GM12878 (cell line): ENCODE measurements around the gene SOX18. TPM values are rescaled to one million over a fixed set of nuclear protein-coding genes. Genes with fewer than 3 reads are reported as not detected.

ENCODE experiments used
- ATAC-seq: fragments of 200-7000 bp; cut with Tn5 transposase; 3 replicates; pipeline ENCODE4 v1.9.1; 2020; ENCODE audit warnings: mild to moderate bottlenecking, moderate library complexity
- BruUV-seq: library from RNA; stranded (reverse); fragments of 400-500 nt; replicated peaks from 2 replicates; lab custom pipeline; 2021; lab: Mats Ljungman, UMichigan
- CTCF ChIA-PET: fragments of 300-600 bp; sonication (Branson Sonifier 250); formaldehyde crosslinking; extraction: SDS; loops from one replicate; lab custom pipeline; 2021; ENCODE audit warnings: inconsistent platforms; lab: Yijun Ruan, JAX
- POLR2A ChIA-PET: fragments of 350-600 bp; formaldehyde crosslinking; extraction: SDS; loops from one replicate; lab custom pipeline; 2021; ENCODE audit warnings: inconsistent platforms; lab: Charles Lee
- RAD21 ChIA-PET: fragments of 300-600 bp; sonication (Branson Sonifier 250); formaldehyde crosslinking; loops from one replicate; lab custom pipeline; 2023; ENCODE audit warnings: antibody characterized with exemption; ENCODE audit not compliant: unreplicated experiment; lab: Charles Lee
- SMC1A ChIA-PET: fragments of 300-600 bp; sonication (Branson Sonifier 250); formaldehyde crosslinking; loops from one replicate; lab custom pipeline; 2023; ENCODE audit not compliant: unreplicated experiment, uncharacterized antibody; lab: Charles Lee
- DNase-seq: peaks from one replicate; pipeline ENCODE4 v3.0.0-alpha.2; 2011; ENCODE audit warnings: low read depth, low spot score
- FAIRE-seq: peaks from 3 replicates; lab custom pipeline; 2011; peaks lifted over from hg19 to GRCh38; lab: Jason Lieb, UNC
- H2AFZ ChIP-seq: 2 replicates; pipeline ENCODE4 v1.6.0; 2011; ENCODE audit warnings: low read depth, low read length, control low read depth; ENCODE audit not compliant: control insufficient read depth
- H3K27ac ChIP-seq: 2 replicates; pipeline ENCODE4 v1.5.1; 2011; ENCODE audit warnings: control low read depth; ENCODE audit not compliant: control insufficient read depth, insufficient read depth
- H3K27me3 ChIP-seq, 2 experiments: replicated peaks in 1 of 2; 2 replicates each; pipeline versions ENCODE4 v1.6.0 to v1.6.1; 2011; ENCODE audit warnings: low read length in 1 of 2; ENCODE audit not compliant: control insufficient read depth in 2 of 2, insufficient read depth in 2 of 2
- H3K36me3 ChIP-seq, 2 experiments: 2 replicates each; pipeline ENCODE4 v1.5.1; 2011; ENCODE audit warnings: low read length in 1 of 2; ENCODE audit not compliant: control insufficient read depth in 2 of 2, insufficient read depth in 2 of 2
- H3K4me1 ChIP-seq: 2 replicates; pipeline ENCODE4 v1.6.1; 2011; ENCODE audit warnings: mild to moderate bottlenecking, low read length, moderate library complexity, mixed read lengths; ENCODE audit not compliant: control insufficient read depth, insufficient read depth
- H3K4me2 ChIP-seq: 2 replicates; pipeline ENCODE4 v1.6.0; 2011; ENCODE audit warnings: control low read depth; ENCODE audit not compliant: control insufficient read depth, insufficient read depth
- H3K4me3 ChIP-seq: fragments of 200-600 bp; sonication (generic); 2 replicates; pipeline ENCODE4 v1.5.1; 2016
- H3K79me2 ChIP-seq: 2 replicates; pipeline ENCODE4 v1.6.0; 2011; ENCODE audit warnings: low read length; ENCODE audit not compliant: control insufficient read depth, insufficient read depth
- H3K9ac ChIP-seq: 2 replicates; pipeline ENCODE4 v1.8.0; 2011; ENCODE audit warnings: low read length, control low read depth, mixed read lengths; ENCODE audit not compliant: control insufficient read depth, insufficient read depth
- H3K9me3 ChIP-seq: replicated peaks from 3 replicates; pipeline ENCODE4 v1.5.1; 2011; ENCODE audit warnings: mild to moderate bottlenecking, low read length; ENCODE audit not compliant: control insufficient read depth, insufficient read depth
- H4K20me1 ChIP-seq: 2 replicates; pipeline ENCODE4 v1.6.0; 2011; ENCODE audit not compliant: control insufficient read depth, insufficient read depth
- BRCA1 ChIP-seq: IDR thresholded peaks from 2 replicates; pipeline ENCODE4 v1.6.1; 2011; ENCODE audit warnings: low read depth, low read length, improper control_type of control experiment
- MAX ChIP-seq: IDR thresholded peaks from 2 replicates; pipeline ENCODE4 v1.6.1; 2012; ENCODE audit warnings: low read depth, low read length, improper control_type of control experiment
- MEF2B ChIP-seq: fragments of 450-650 bp; IDR thresholded peaks from 2 replicates; pipeline ENCODE4 v1.6.1; 2018; ENCODE audit warnings: mild to moderate bottlenecking, moderate library complexity; ENCODE audit not compliant: partially characterized antibody, poor library complexity, severe bottlenecking
- MLLT1 ChIP-seq: fragments of 450-650 bp; IDR thresholded peaks from 2 replicates; pipeline ENCODE4 v1.6.1; 2016; ENCODE audit warnings: mild to moderate bottlenecking
- MTA2 ChIP-seq: fragments of 450-650 bp; IDR thresholded peaks from 2 replicates; pipeline ENCODE4 v1.6.1; 2016; ENCODE audit warnings: low read depth, mild to moderate bottlenecking, moderate library complexity
- MTA3 ChIP-seq: IDR thresholded peaks from 2 replicates; pipeline ENCODE4 v1.6.1; 2012; ENCODE audit warnings: low read length, inconsistent platforms, borderline replicate concordance
- PAX8 ChIP-seq: fragments of 450-650 bp; IDR thresholded peaks from 2 replicates; pipeline ENCODE4 v1.6.1; 2017; ENCODE audit warnings: mild to moderate bottlenecking, moderate library complexity
- PML ChIP-seq: IDR thresholded peaks from 2 replicates; pipeline ENCODE4 v1.6.1; 2012; ENCODE audit warnings: low read length, inconsistent platforms
- TBL1XR1 ChIP-seq: IDR thresholded peaks from 2 replicates; pipeline ENCODE4 v1.6.1; 2012; ENCODE audit warnings: low read depth, low read length, improper control_type of control experiment
- USF1 ChIP-seq: IDR thresholded peaks from 2 replicates; pipeline ENCODE4 v1.6.1; 2011; ENCODE audit warnings: borderline replicate concordance, low read depth, mild to moderate bottlenecking, moderate library complexity, mixed read lengths, low read length; ENCODE audit not compliant: insufficient read depth; ENCODE audit errors: extremely low read length
- YBX1 ChIP-seq: fragments of 450-650 bp; IDR thresholded peaks from 2 replicates; pipeline ENCODE4 v1.6.1; 2016; ENCODE audit warnings: antibody characterized with exemption
- YY1 ChIP-seq: IDR thresholded peaks from 2 replicates; pipeline ENCODE4 v1.6.1; 2011; ENCODE audit warnings: low read depth, mild to moderate bottlenecking, low read length
- ZBTB4 ChIP-seq: fragments of 450-650 bp; formaldehyde crosslinking; IDR thresholded peaks from 2 replicates; pipeline ENCODE4 v1.4.0; 2022; ENCODE audit warnings: mild to moderate bottlenecking, moderate library complexity
- ZNF24 ChIP-seq: fragments of 450-650 bp; IDR thresholded peaks from 2 replicates; pipeline ENCODE4 v1.6.1; 2017; ENCODE audit warnings: antibody characterized with exemption, mild to moderate bottlenecking
- ZNF687 ChIP-seq: fragments of 450-650 bp; IDR thresholded peaks from 2 replicates; pipeline ENCODE4 v1.6.1; 2017; ENCODE audit warnings: mild to moderate bottlenecking, moderate library complexity
- WGBS: methylation state at CpG from one replicate; pipeline ENCODE4 v1.1.6; 2016; ENCODE audit warnings: low lambda C conversion rate; ENCODE audit not compliant: insufficient replicate concordance, insufficient coverage; ENCODE audit errors: missing lambda C conversion rate; 5-methylcytosine and 5-hydroxymethylcytosine counted together
- in situ Hi-C: fragments of 300-500 bp; cut with MboI; formaldehyde crosslinking; loops from 9 replicates; pipeline ENCODE4 v1.14.3; 2018; ENCODE audit warnings: mixed read lengths
- intact Hi-C: fragments of 100-400 bp; cut with micrococcal nuclease; formaldehyde crosslinking; loops from one replicate; pipeline ENCODE4 v1.14.2; 2022; ENCODE audit not compliant: unreplicated experiment
- polyA plus RNA-seq, 11 experiments: library from polyadenylated mRNA; depleted of rRNA in 4 of 11; unstranded in 6 of 11; stranded (reverse) in 5 of 11; fragments of >200 nt; fragmentation: Nextera tagmentation in 4 of 11; fragmentation: Illumina TruSeq in 1 of 11; extraction: Ambion mirVana in 4 of 11; extraction: Trizol in 1 of 11; gene quantifications; 1 replicate in 1 of 11; 2 replicates in 10 of 11; pipeline versions ENCODE4 v1.2.1 to v1.2.3, GENCODE V29; 2011 to 2016; ENCODE audit warnings: inconsistent platforms in 2 of 11, missing spikeins in 2 of 11, low read depth in 1 of 11
- total RNA-seq, 4 experiments: library from RNA; depleted of rRNA in 3 of 4; stranded (reverse); fragments of >200 nt in 3 of 4; fragmentation: Illumina TruSeq in 1 of 4; extraction: Trizol in 1 of 4; gene quantifications; 2 replicates each; pipeline versions ENCODE4 v1.2.1 to v1.2.3, GENCODE V29; 2013 to 2021

The SOX18 gene
- total and polyA plus RNA-seq, 10 of the 15 experiments (the other 5 are each of a cell fraction or from before 2014, with no cell fraction given), result 0.05 to 5.6 (median 0.28) TPM; not detected in 3

GRCh38 chr20:64049878-64050260, 430 bp upstream of the SOX18 start:
- in situ Hi-C loops (no loop called here), intact Hi-C loops (loop anchor here (10.0 kb wide), 1 partner anchor 185 kb away; the partner anchor contains the start of genes ABHD16B and TPD52L2)
- Histone ChIP-seq H3K27me3 (peaks cover 4 to 14% of the 10 kb centered on the region in 2 experiments; a peak in 3 of 4 replicates), H3K9ac (no peak overlapping the region), H3K4me3 (no peak overlapping the region), H3K79me2 (no peaks in the 10 kb centered on the region), H3K4me2 (peak overlapping the region; percentile 42), H3K4me1 (peaks cover 9% of the 10 kb centered on the region), H3K9me3 (no peaks in the 10 kb centered on the region), H2AFZ (no peak overlapping the region), H3K36me3 (no peaks in the 10 kb centered on the region), H4K20me1 (no peaks in the 10 kb centered on the region), H3K27ac (no peak overlapping the region)
- ChIA-PET RAD21 (no interaction called here), CTCF (interaction anchor here (0.5 to 2.2 kb wide), 2 partner anchors 8 to 144 kb away, joined by 3 to 5 read pairs; no protein-coding TSS in a partner anchor), POLR2A (interaction anchor here (0.8 kb wide), 1 partner anchor 16 kb away, joined by 6 read pairs; no protein-coding TSS in a partner anchor), SMC1A (no interaction called here)
- 13% methylated on average over 15 of the region's 16 CpGs for WGBS
- no TSS peak for BruUV-seq
- ATAC-seq (no peak; the same call in 2 of the 3 replicates), FAIRE-seq (no peak), DNase-seq (no peak)
- no peak for TF ChIP-seq PAX8
- TF ChIP-seq PML, result no peak
- TF ChIP-seq MTA3, result no peak
- peak; percentile 81 for TF ChIP-seq MEF2B
- TF ChIP-seq USF1, result no peak
- TF ChIP-seq ZNF687, result 0 out of 2 replicates have a peak, but pooled peaks have one; percentile 22
- no peak for TF ChIP-seq BRCA1
- no peak for TF ChIP-seq ZBTB4
- no peak for TF ChIP-seq YBX1
- no peak for TF ChIP-seq YY1
- no peak for TF ChIP-seq MAX
- TF ChIP-seq TBL1XR1, result no peak
- TF ChIP-seq MLLT1, result no peak
- 0 out of 2 replicates have a peak, but pooled peaks have one; percentile 13 for TF ChIP-seq MTA2
- TF ChIP-seq ZNF24, result no peak
